ENCODE measurements around the gene TCFL5. TPM values are rescaled to one million over a fixed set of nuclear protein-coding genes. Genes with fewer than 3 reads are reported as not detected.

TCFL5 gene
- total RNA-seq: 12.3 and 12.6 TPM in 2 replicates

GRCh38 chr20:62861726-62862336 is at the start of gene TCFL5:
Gene TCFL5 (minus strand): TSS chr20:62861822. CDS start chr20:62861670, 152 bp downstream.

GRCh38 chr20:62816884-62817873 is 44.4 kb downstream of the TCFL5 start, which contains the start of gene COL9A3:
Gene COL9A3 (plus strand): TSS chr20:62817050. CDS start chr20:62817065, 15 bp downstream.

GRCh38 chr20:62804627-62805154 is 56.9 kb downstream of the TCFL5 start, which contains the start of gene OGFR:
Gene OGFR (plus strand): TSS chr20:62804835. CDS start chr20:62804860, 25 bp downstream.

Small RNAs within 50 kb of the gene (small RNA-seq; reads per million reads assigned to genes)
- not detected for gene DPH3P1

Other genes starting within 250 kb of the TCFL5 start
- 5.9 and 12.0 TPM in 2 replicates for gene SLCO4A1, start 219.3 kb downstream of the TCFL5 start, total RNA-seq
- 0.43 and 2.5 TPM in 2 replicates for gene NTSR1, start 153.0 kb downstream of the TCFL5 start, total RNA-seq
- 20.1 and 21.3 TPM in 2 replicates for gene MRGBP, start 65.3 kb downstream of the TCFL5 start, total RNA-seq
- gene OGFR, start 57.0 kb downstream of the TCFL5 start, total RNA-seq: 33.2 and 43.6 TPM in 2 replicates
- 0.27 and 0.29 TPM in 2 replicates for gene COL9A3, start 44.8 kb downstream of the TCFL5 start, total RNA-seq
- gene DIDO1, start 64.7 kb upstream of the TCFL5 start, total RNA-seq: 50.9 and 52.2 TPM in 2 replicates
- gene GID8, start 76.3 kb upstream of the TCFL5 start, total RNA-seq: 34.0 and 37.6 TPM in 2 replicates
- 12.5 and 19.2 TPM in 2 replicates for gene SLC17A9, start 90.9 kb upstream of the TCFL5 start, total RNA-seq
- gene BHLHE23, start 145.1 kb upstream of the TCFL5 start, total RNA-seq: not detected in 2 replicates

All from thoracic aorta endothelial cell (primary cell).